MM.1S (cell line): Measurements from ENCODE around the gene RHBDL2.
"Not testable (repeated sequence)": the region's sequence is repeated elsewhere in the genome, so short reads cannot be mapped to it uniquely, and the experiment has no call there.

Experiments used
- DNase-seq: peaks from one replicate; pipeline ENCODE4 v3.0.0-alpha.2; 2015
- H2AFZ ChIP-seq: fragments of 300-600 bp; sonication (generic); 2 replicates; pipeline ENCODE4 v1.6.0; 2016; ENCODE audit warnings: antibody characterized with exemption, low read length
- H3F3A ChIP-seq: fragments of 300-600 bp; sonication (generic); 2 replicates; pipeline ENCODE4 v1.6.1; 2016; ENCODE audit warnings: mild to moderate bottlenecking, antibody characterized with exemption, low read length, moderate library complexity, mixed read lengths; ENCODE audit not compliant: insufficient read depth
- H3K27ac ChIP-seq: fragments of 300-600 bp; sonication (generic); 2 replicates; pipeline ENCODE4 v1.5.1; 2016; ENCODE audit warnings: mild to moderate bottlenecking, low read length
- H3K27me3 ChIP-seq: fragments of 300-600 bp; sonication (generic); replicated peaks from 2 replicates; pipeline ENCODE4 v1.6.0; 2016; ENCODE audit warnings: low read length; ENCODE audit not compliant: insufficient read depth
- H3K36me3 ChIP-seq: fragments of 300-600 bp; sonication (generic); replicated peaks from 2 replicates; pipeline ENCODE4 v1.6.1; 2016; ENCODE audit warnings: mild to moderate bottlenecking, low read length, mixed read lengths; ENCODE audit not compliant: insufficient read depth
- H3K4me1 ChIP-seq: fragments of 300-600 bp; sonication (generic); 2 replicates; pipeline ENCODE4 v1.6.1; 2016; ENCODE audit warnings: low read length, mixed read lengths
- H3K4me2 ChIP-seq: fragments of 300-600 bp; sonication (generic); 2 replicates; pipeline ENCODE4 v1.6.0; 2016; ENCODE audit warnings: low read depth, low read length
- H3K4me3 ChIP-seq: fragments of 300-600 bp; sonication (generic); 2 replicates; pipeline ENCODE4 v1.5.1; 2016; ENCODE audit warnings: low read length, mixed read lengths
- H3K79me2 ChIP-seq: fragments of 300-600 bp; sonication (generic); 2 replicates; pipeline ENCODE4 v1.6.1; 2016; ENCODE audit warnings: mixed run types, low read length, mixed read lengths
- H3K9ac ChIP-seq: fragments of 300-600 bp; sonication (generic); 2 replicates; pipeline ENCODE4 v1.6.1; 2016; ENCODE audit warnings: low read length, mixed read lengths
- H3K9me2 ChIP-seq: fragments of 300-600 bp; sonication (generic); replicated peaks from 2 replicates; pipeline ENCODE4 v1.6.1; 2016; ENCODE audit warnings: mild to moderate bottlenecking, low read length, mixed read lengths; ENCODE audit not compliant: insufficient read depth
- H3K9me3 ChIP-seq: fragments of 300-600 bp; sonication (generic); replicated peaks from 2 replicates; pipeline ENCODE4 v1.6.1; 2016; ENCODE audit warnings: mild to moderate bottlenecking, low read length, mixed read lengths; ENCODE audit not compliant: insufficient read depth
- H4K20me1 ChIP-seq: fragments of 300-600 bp; sonication (generic); 2 replicates; pipeline ENCODE4 v1.6.1; 2016; ENCODE audit warnings: mild to moderate bottlenecking, low read length, moderate library complexity, mixed read lengths; ENCODE audit not compliant: insufficient read depth
- CTCF ChIP-seq: fragments of 300-600 bp; sonication (generic); IDR thresholded peaks from 2 replicates; pipeline ENCODE4 v1.5.1; 2016; ENCODE audit warnings: antibody characterized with exemption, low read length, mixed read lengths
- EZH2 ChIP-seq: fragments of 300-600 bp; sonication (generic); optimal IDR thresholded peaks from 2 replicates; pipeline ENCODE3; 2017; ENCODE audit warnings: low read depth, mild to moderate bottlenecking, antibody characterized with exemption, low read length, mixed read lengths
- EZH2phosphoT487 ChIP-seq: fragments of 300-600 bp; sonication (generic); IDR thresholded peaks from 2 replicates; pipeline ENCODE4 v1.6.1; 2018; ENCODE audit warnings: antibody characterized with exemption, low read length

The RHBDL2 gene

GRCh38 chr1:38989979-38990378 lies 48.3 kb upstream of the RHBDL2 start:
- no peaks in the 10 kb centered on the region for H4K20me1 ChIP-seq
- H3K9me2 ChIP-seq: no peaks in the 10 kb centered on the region
- H2AFZ ChIP-seq: peak overlapping the region; percentile 61; the same call in 1 of the 2 replicates
- 0 out of 2 replicates have a peak, but pooled peaks cover under 1% of the 10 kb centered on the region for H3K36me3 ChIP-seq
- no peak overlapping the region for H3K27ac ChIP-seq
- no peak overlapping the region for H3K4me3 ChIP-seq
- H3K9me3 ChIP-seq: no peaks in the 10 kb centered on the region
- peaks cover 4% of the 10 kb centered on the region; the same call in 1 of the 2 replicates for H3F3A ChIP-seq
- peak overlapping the region; percentile 86; the same call in 1 of the 2 replicates for H3K4me2 ChIP-seq
- peaks cover 14% of the 10 kb centered on the region for H3K4me1 ChIP-seq
- no peak overlapping the region for H3K9ac ChIP-seq
- H3K79me2 ChIP-seq: peaks cover 38% of the 10 kb centered on the region
- no peak for DNase-seq
- H3K27me3 ChIP-seq: no peaks in the 10 kb centered on the region
- TF ChIP-seq EZH2 (no peak), EZH2phosphoT487 (no peak), CTCF (no peak)

GRCh38 chr1:38979380-38979779 lies 37.8 kb upstream of the RHBDL2 start:
- H3K27me3 ChIP-seq, H2AFZ ChIP-seq, H3F3A ChIP-seq, DNase-seq, H4K20me1 ChIP-seq, H3K4me1 ChIP-seq, H3K9ac ChIP-seq, H3K36me3 ChIP-seq, H3K4me3 ChIP-seq, H3K79me2 ChIP-seq, H3K9me3 ChIP-seq, H3K4me2 ChIP-seq, H3K27ac ChIP-seq, H3K9me2 ChIP-seq: not testable (repeated sequence)

GRCh38 chr1:38978245-38978542 lies 36.6 kb upstream of the RHBDL2 start:
- not testable (repeated sequence) for H3K27ac ChIP-seq, DNase-seq, H3K4me2 ChIP-seq, H3K4me3 ChIP-seq, H3F3A ChIP-seq, H3K79me2 ChIP-seq, H3K36me3 ChIP-seq, H3K9me2 ChIP-seq, H4K20me1 ChIP-seq, H3K27me3 ChIP-seq, H3K9ac ChIP-seq, H3K9me3 ChIP-seq, H2AFZ ChIP-seq, H3K4me1 ChIP-seq

GRCh38 chr1:38977399-38978244 lies 36.0 kb upstream of the RHBDL2 start:
- H2AFZ ChIP-seq, H3K9me2 ChIP-seq, H3F3A ChIP-seq, H4K20me1 ChIP-seq, H3K4me1 ChIP-seq, H3K4me2 ChIP-seq, H3K9ac ChIP-seq, H3K79me2 ChIP-seq, H3K36me3 ChIP-seq, DNase-seq, H3K27me3 ChIP-seq, H3K27ac ChIP-seq, H3K4me3 ChIP-seq, H3K9me3 ChIP-seq: not testable (repeated sequence)
